Measurements from ENCODE around the gene FCRL4.

The FCRL4 gene

DNA sequence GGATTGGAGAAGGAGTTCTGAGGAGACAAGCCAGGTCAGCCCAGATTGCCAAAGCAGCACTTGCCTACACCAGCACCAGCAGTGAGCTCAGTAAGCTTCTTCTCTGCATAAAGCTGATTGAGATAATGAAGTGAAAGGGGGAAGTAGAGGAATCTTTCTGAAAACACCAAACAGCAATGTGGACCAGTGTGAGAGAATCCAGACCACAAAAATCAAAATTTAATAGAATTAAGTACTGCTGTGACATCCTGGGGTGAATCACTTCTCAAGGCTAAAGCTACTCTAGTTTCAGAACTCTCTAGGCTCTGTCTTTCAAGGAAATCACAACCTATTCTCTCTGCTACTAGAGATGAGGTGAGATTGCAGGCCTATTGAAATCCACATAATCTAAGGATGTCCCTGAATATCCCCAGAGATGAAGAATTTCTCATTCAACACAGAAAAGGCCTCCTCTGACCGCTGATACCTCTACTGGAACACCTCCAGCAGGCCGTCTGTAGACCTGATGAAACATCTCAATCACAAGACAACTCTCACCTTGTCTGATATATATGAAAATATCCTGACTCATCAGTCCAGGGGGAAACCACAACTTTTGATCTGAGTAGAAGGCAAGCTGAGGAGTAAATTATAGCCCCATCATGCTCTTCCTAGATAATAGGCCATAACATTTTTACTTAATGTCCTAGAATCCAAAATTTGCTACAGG is at the start of gene FCRL4:
FCRL4 (minus strand) TSS at position 127 of the 709 bp plus-strand sequence. CDS start 141 bp downstream, outside the sequence.
- TF ChIP-seq, protein P1, sequence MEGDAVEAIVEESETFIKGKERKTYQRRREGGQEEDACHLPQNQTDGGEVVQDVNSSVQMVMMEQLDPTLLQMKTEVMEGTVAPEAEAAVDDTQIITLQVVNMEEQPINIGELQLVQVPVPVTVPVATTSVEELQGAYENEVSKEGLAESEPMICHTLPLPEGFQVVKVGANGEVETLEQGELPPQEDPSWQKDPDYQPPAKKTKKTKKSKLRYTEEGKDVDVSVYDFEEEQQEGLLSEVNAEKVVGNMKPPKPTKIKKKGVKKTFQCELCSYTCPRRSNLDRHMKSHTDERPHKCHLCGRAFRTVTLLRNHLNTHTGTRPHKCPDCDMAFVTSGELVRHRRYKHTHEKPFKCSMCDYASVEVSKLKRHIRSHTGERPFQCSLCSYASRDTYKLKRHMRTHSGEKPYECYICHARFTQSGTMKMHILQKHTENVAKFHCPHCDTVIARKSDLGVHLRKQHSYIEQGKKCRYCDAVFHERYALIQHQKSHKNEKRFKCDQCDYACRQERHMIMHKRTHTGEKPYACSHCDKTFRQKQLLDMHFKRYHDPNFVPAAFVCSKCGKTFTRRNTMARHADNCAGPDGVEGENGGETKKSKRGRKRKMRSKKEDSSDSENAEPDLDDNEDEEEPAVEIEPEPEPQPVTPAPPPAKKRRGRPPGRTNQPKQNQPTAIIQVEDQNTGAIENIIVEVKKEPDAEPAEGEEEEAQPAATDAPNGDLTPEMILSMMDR (IDR thresholded peaks at IDR 0.05) = no peak
- Histone ChIP-seq H3K36me3 (no peaks in the 10 kb centered on the region), H3K9me3 (no peaks in the 10 kb centered on the region), H3K27me3 (peaks cover 82% of the 10 kb centered on the region), H3K4me3 (ENCODE audit: low read depth in 1 of 2, low read length in 1 of 2) (no peak within 1 kb of the TSS), H3K27ac (no peak within 1 kb of the TSS), H3K4me1 (ENCODE audit: control insufficient read depth in 1 of 2, insufficient read depth in 1 of 2, low read depth in 1 of 2, low read length in 1 of 2) (no peaks in the 10 kb centered on the region)

DNA sequence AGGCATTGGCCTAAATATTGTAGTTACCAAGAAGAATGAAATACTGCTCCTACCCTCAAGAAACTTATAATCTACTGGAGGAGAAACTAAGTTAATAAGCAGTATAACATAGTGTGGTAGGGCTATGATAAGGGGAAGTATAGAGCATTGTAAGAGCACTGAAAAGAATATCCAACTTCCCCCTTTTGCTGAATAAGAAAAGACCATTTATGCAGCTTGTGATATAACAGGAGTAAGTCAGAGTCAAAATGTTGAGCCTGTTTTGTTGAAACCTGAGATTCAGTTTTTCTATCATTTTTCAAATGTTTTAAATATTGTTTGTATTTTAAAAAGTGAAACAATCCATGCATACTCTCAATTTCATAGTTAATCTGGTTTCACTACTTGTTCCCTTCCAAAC is 48.3 kb upstream of the FCRL4 start:
- Histone ChIP-seq H3K27me3 (peaks cover 35% of the 10 kb centered on the region), H3K36me3 (no peaks in the 10 kb centered on the region), H3K9me3 (no peaks in the 10 kb centered on the region), H3K27ac (peak overlapping the region; percentile 1), H3K4me3 (ENCODE audit: low read depth in 1 of 2, low read length in 1 of 2) (no peak overlapping the region), H3K4me1 (ENCODE audit: control insufficient read depth in 1 of 2, insufficient read depth in 1 of 2, low read depth in 1 of 2, low read length in 1 of 2) (peaks cover 21 to 35% of the 10 kb centered on the region in 2 experiments)
- TF ChIP-seq, protein P1 (IDR thresholded peaks at IDR 0.05) = no peak

DNA sequence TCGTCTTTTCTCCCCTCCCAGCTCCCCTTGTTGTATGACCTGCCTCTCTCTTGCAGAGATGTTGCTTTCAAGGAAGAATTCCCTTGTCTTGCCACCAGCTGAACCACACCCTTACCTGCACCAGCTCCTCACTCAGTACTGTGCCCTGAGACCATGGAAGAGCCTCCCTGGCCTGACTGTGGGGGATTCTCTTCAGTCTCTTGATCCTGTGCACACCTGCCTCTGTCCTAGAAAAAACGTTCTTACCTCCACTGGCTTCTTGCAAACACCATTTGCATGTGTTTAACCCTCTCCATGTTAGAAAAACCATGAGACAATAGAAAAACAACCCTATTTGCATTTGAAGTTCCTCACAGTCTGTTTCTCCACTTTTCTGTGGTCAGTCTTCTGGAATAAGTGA is 43.3 kb upstream of the FCRL4 start:
- Histone ChIP-seq H3K36me3 (no peaks in the 10 kb centered on the region), H3K9me3 (no peaks in the 10 kb centered on the region), H3K4me1 (ENCODE audit: control insufficient read depth in 1 of 2, insufficient read depth in 1 of 2, low read depth in 1 of 2, low read length in 1 of 2) (peaks cover 5 to 7% of the 10 kb centered on the region in 2 experiments), H3K27ac (no peak overlapping the region), H3K4me3 (ENCODE audit: low read depth in 1 of 2, low read length in 1 of 2) (no peak overlapping the region), H3K27me3 (peaks cover 60% of the 10 kb centered on the region)
- TF ChIP-seq, protein P1 (IDR thresholded peaks at IDR 0.05) = no peak

DNA sequence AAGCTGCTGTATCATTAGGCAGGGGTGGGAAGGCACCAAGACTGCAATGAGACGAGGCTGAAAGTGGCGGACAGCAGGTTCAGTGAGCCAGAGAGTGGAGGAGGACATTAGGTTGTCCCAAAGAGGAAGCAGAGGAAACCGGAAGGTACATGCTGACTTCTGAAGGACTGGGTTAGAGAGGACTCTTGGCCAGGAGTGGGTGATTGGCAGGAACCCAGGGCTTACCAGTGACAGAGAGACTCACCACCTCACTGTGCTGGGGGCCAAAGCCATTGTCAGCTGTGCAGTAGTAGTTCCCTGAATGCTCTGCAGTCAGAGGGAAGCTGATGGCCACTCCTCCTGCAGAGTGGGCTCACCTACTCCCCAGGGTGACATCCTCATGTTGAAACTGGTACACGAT is 41.9 kb upstream of the FCRL4 start:
- Histone ChIP-seq H3K4me1 (ENCODE audit: control insufficient read depth in 1 of 2, insufficient read depth in 1 of 2, low read depth in 1 of 2, low read length in 1 of 2) (no peaks in the 10 kb centered on the region), H3K9me3 (no peaks in the 10 kb centered on the region), H3K4me3 (ENCODE audit: low read depth in 1 of 2, low read length in 1 of 2) (no peak overlapping the region), H3K27me3 (peaks cover 70% of the 10 kb centered on the region), H3K36me3 (no peaks in the 10 kb centered on the region), H3K27ac (no peak overlapping the region)
- TF ChIP-seq, protein P1 (IDR thresholded peaks at IDR 0.05) = no peak

DNA sequence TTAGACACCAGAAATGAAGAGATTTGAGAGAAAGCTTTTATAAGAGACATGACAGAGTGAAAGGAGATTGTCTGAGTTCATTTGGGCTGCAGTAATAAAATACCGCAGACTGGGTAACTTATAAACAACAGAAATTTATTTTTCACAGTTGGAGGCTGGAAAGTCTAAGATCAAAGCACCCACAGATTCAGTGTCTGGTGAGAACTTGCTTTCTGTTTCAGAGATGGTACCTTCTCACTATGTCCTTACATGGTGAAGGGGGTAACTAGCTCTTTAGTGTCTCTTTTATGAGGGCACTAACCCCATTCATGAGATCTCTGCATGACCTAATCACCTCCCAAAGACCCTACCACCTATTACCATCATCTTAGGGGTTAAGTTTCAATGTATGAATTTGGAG is 30.9 kb upstream of the FCRL4 start:
- H3K27ac ChIP-seq = no peak overlapping the region
- TF ChIP-seq, protein P1 (IDR thresholded peaks at IDR 0.05) = no peak
- H3K36me3 ChIP-seq = no peaks in the 10 kb centered on the region
- no peaks in the 10 kb centered on the region for H3K4me1 ChIP-seq (ENCODE audit: control insufficient read depth in 1 of 2, insufficient read depth in 1 of 2, low read depth in 1 of 2, low read length in 1 of 2)
- H3K9me3 ChIP-seq = no peaks in the 10 kb centered on the region
- H3K4me3 ChIP-seq (ENCODE audit: low read depth in 1 of 2, low read length in 1 of 2) = no peak overlapping the region
- peaks cover 94% of the 10 kb centered on the region for H3K27me3 ChIP-seq

Measured in neutrophil (primary cell).